ENCODE results near the gene CCDC85C. TPM values are rescaled to one million over a fixed set of nuclear protein-coding genes. Genes with fewer than 3 reads are reported as not detected.

CCDC85C gene
- total RNA-seq, 2 experiments from 2014 or later, result 6.8 to 7.9 TPM

GRCh38 chr14:99522457-99522891, 81.5 kb downstream of the CCDC85C start:
- no peak for ATAC-seq
- no peaks in the 10 kb centered on the region for H3K36me3 Mint-ChIP-seq (ENCODE audit: low read depth)
- peaks cover 9% of the 10 kb centered on the region for H3K4me1 Mint-ChIP-seq (ENCODE audit: low read depth)
- CTCF ChIA-PET, result interaction anchor here (1.1 to 1.3 kb wide), 2 partner anchors 106 kb away, joined by 3 to 4 read pairs; no protein-coding TSS in a partner anchor
- H3K9me3 Mint-ChIP-seq, result no peaks in the 10 kb centered on the region
- no peaks in the 10 kb centered on the region for H3K27me3 Mint-ChIP-seq
- intact Hi-C loops (cut with micrococcal nuclease), result loop anchor here (10.0 kb wide), 1 partner anchor 362 kb away; no protein-coding TSS in a partner anchor
- TF ChIP-seq CTCF (IDR thresholded peaks at IDR 0.05), result no peak
- no peak overlapping the region for H3K27ac Mint-ChIP-seq
- POLR2A ChIA-PET, result no interaction called here
- DNase-seq, result no peak
- H3K4me3 Mint-ChIP-seq, result no peak overlapping the region

GRCh38 chr14:99522025-99522401, 82.0 kb downstream of the CCDC85C start:
- Mint-ChIP-seq H3K4me3 (no peak overlapping the region), H3K27ac (no peak overlapping the region), H3K9me3 (no peaks in the 10 kb centered on the region), H3K4me1 (ENCODE audit: low read depth) (peaks cover 9% of the 10 kb centered on the region), H3K27me3 (no peaks in the 10 kb centered on the region), H3K36me3 (ENCODE audit: low read depth) (no peaks in the 10 kb centered on the region)
- ChIA-PET POLR2A (no interaction called here), CTCF (interaction anchor here (1.3 kb wide), 1 partner anchor 106 kb away, joined by 4 read pairs; no protein-coding TSS in a partner anchor)
- no peak for ATAC-seq
- intact Hi-C loops (cut with micrococcal nuclease), result loop anchor here (10.0 kb wide), 1 partner anchor 363 kb away; no protein-coding TSS in a partner anchor
- DNase-seq, result no peak
- no peak for TF ChIP-seq CTCF (IDR thresholded peaks at IDR 0.05)

- no peaks in the 10 kb centered on the region for H3K36me3 Mint-ChIP-seq (ENCODE audit: low read depth)
- TF ChIP-seq CTCF (IDR thresholded peaks at IDR 0.05), result no peak
- no peaks in the 10 kb centered on the region for H3K9me3 Mint-ChIP-seq
- no peak overlapping the region for H3K4me3 Mint-ChIP-seq
- no peak overlapping the region for H3K27ac Mint-ChIP-seq
- DNase-seq, result no peak
- no peak for ATAC-seq
- intact Hi-C loops (cut with micrococcal nuclease), result loop anchor here (10.0 kb wide), 1 partner anchor 363 kb away; no protein-coding TSS in a partner anchor
- no peaks in the 10 kb centered on the region for H3K27me3 Mint-ChIP-seq
- peaks cover 9% of the 10 kb centered on the region for H3K4me1 Mint-ChIP-seq (ENCODE audit: low read depth)
- ChIA-PET POLR2A (no interaction called here), CTCF (interaction anchor here (1.0 to 1.3 kb wide), 2 partner anchors 24 to 107 kb away, joined by 3 to 4 read pairs; no protein-coding TSS in a partner anchor)
Observed at GRCh38 chr14:99521176-99522024, 82.6 kb downstream of the CCDC85C start.

- DNase-seq (no peak), ATAC-seq (no peak)
- Mint-ChIP-seq H3K27me3 (no peaks in the 10 kb centered on the region), H3K9me3 (no peaks in the 10 kb centered on the region), H3K36me3 (ENCODE audit: low read depth) (no peaks in the 10 kb centered on the region), H3K4me3 (no peak overlapping the region), H3K4me1 (ENCODE audit: low read depth) (peaks cover 9% of the 10 kb centered on the region), H3K27ac (no peak overlapping the region)
- POLR2A ChIA-PET, result no interaction called here
- no peak for TF ChIP-seq CTCF (IDR thresholded peaks at IDR 0.05)
- CTCF ChIA-PET, result interaction anchor here (1.0 kb wide), 1 partner anchor 25 kb away, joined by 3 read pairs; no protein-coding TSS in a partner anchor
- intact Hi-C loops (cut with micrococcal nuclease), result loop anchor here (10.0 kb wide), 1 partner anchor 364 kb away; no protein-coding TSS in a partner anchor
Observed at GRCh38 chr14:99520571-99521081, 83.4 kb downstream of the CCDC85C start.
